Hepatocyte (in vitro differentiated cells): ENCODE results near the gene CDC14B.

Source experiments
- CTCF ChIP-seq: fragments of 200-600 bp; sonication (generic); IDR thresholded peaks from 2 replicates; pipeline ENCODE4 v1.5.1; 2016; ENCODE audit warnings: antibody characterized with exemption, mild to moderate bottlenecking; ENCODE audit not compliant: poor library complexity
- EZH2phosphoT487 ChIP-seq: fragments of 200-600 bp; sonication (generic); IDR thresholded peaks from one replicate; pipeline ENCODE4 v1.6.1; 2018; ENCODE audit warnings: antibody characterized with exemption, mild to moderate bottlenecking, low read depth, moderate library complexity; ENCODE audit not compliant: unreplicated experiment, severe bottlenecking

- TF ChIP-seq CTCF, result no peak
- no peak for TF ChIP-seq EZH2phosphoT487
These were observed 23.0 kb downstream of the CDC14B start for GRCh38 chr9:96596601-96597111.
